ENCODE data around the gene PTPRN2. TPM values are rescaled to one million over a fixed set of nuclear protein-coding genes. Genes with fewer than 3 reads are reported as not detected.

PTPRN2 gene
- total and polyA plus RNA-seq, 2 of the 13 experiments (the other 11 are each of a cell fraction or from before 2014, with no cell fraction given): 2.5 to 24.2 TPM

DNA sequence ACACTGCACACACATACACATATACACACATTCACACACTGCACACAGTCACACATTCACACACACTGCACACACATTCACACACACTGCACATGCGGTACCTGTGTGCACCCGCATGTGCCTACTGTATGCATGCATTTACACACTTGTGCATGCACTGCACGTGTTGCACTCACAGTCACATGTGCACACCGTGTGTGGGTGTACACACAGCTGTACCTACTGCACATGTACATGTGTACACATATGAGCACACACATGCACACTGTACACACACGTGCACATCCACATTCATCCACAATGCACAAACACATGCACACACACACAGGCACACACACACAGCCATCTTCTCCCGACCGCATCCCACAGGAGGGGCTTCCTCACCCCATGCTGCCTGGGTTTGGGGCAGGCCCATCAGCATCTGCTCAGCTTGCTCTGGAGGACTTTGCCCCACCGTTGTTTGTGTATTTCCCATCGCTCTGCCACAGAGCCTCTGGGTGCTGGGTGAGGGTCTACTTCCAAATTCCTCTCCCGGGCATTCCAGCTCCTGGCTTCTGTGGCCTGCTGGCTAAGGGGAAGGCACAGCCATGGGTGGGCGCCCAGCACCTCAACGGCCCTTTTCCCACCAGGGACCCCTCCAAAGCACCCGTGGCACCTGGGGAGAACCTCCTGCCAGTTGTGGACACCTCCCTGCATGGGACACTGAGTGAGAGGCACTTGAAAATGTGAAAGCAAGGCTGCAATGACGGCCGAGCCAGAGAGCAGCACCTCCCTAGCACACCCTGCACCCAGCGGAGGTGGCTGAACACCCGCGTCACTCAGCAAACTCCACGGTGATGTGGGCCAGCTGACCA, 324.3 kb downstream of the PTPRN2 start (continued):
- TF ChIP-seq KDM5B (CRISPR knock-in tag; IDR thresholded peaks at IDR 0.05; ENCODE audit: borderline replicate concordance): no peak
- TF ChIP-seq GPBP1L1 (CRISPR knock-in tag; IDR thresholded peaks at IDR 0.05): no peak
- no peak for TF ChIP-seq BORCS8-MEF2B (CRISPR knock-in tag; IDR thresholded peaks at IDR 0.05)
- TF ChIP-seq ZBTB49 (CRISPR knock-in tag; IDR thresholded peaks at IDR 0.05; ENCODE audit: borderline replicate concordance): no peak
- TF ChIP-seq SIN3A (IDR thresholded peaks at IDR 0.05; ENCODE audit: borderline replicate concordance, low read depth, low read length): no peak
- TF ChIP-seq ZBTB21 (CRISPR knock-in tag; IDR thresholded peaks at IDR 0.05): no peak
- TF ChIP-seq NR2F1 (CRISPR knock-in tag; IDR thresholded peaks at IDR 0.05): no peak
- TF ChIP-seq EHMT2 (IDR thresholded peaks at IDR 0.05; ENCODE audit: borderline replicate concordance, low read depth, low read length): no peak
- TF ChIP-seq ARID5B (CRISPR knock-in tag; IDR thresholded peaks at IDR 0.05): no peak
- no peak for TF ChIP-seq HES4 (CRISPR knock-in tag; IDR thresholded peaks at IDR 0.05; ENCODE audit: borderline replicate concordance)
- no peak for TF ChIP-seq CBX2 (IDR thresholded peaks at IDR 0.05; ENCODE audit: low read depth, low read length)
- no peak for TF ChIP-seq CBX2 (CRISPR knock-in tag; IDR thresholded peaks at IDR 0.05; ENCODE audit: low read depth)
- no peak for TF ChIP-seq SETDB1 (CRISPR knock-in tag; IDR thresholded peaks at IDR 0.05; ENCODE audit: borderline replicate concordance)
- no peak for TF ChIP-seq XBP1 (CRISPR knock-in tag; IDR thresholded peaks at IDR 0.05)
- no peak for TF ChIP-seq ZNF441 (CRISPR knock-in tag; IDR thresholded peaks at IDR 0.05; ENCODE audit: borderline replicate concordance)
- no peak for TF ChIP-seq ZNF772 (CRISPR knock-in tag; IDR thresholded peaks at IDR 0.05)
- TF ChIP-seq DNMT3B (CRISPR knock-in tag; conservative IDR thresholded peaks at IDR 0.05): no peak
- no peak for TF ChIP-seq ZNF503 (CRISPR knock-in tag; IDR thresholded peaks at IDR 0.05)
- TF ChIP-seq ZNF672 (CRISPR knock-in tag; IDR thresholded peaks at IDR 0.05): peak; percentile 45; the same call in 1 of the 2 replicates
- TF ChIP-seq FOXP1 (IDR thresholded peaks at IDR 0.05): no peak
- no peak for TF ChIP-seq FOXP1 (CRISPR knock-in tag; IDR thresholded peaks at IDR 0.05)
